ENCODE data around the gene LRRK1. TPM values are rescaled to one million over a fixed set of nuclear protein-coding genes. Genes with fewer than 3 reads are reported as not detected.

LRRK1 gene
- polyA plus RNA-seq, 1 experiment, result 16.9 TPM

DNA sequence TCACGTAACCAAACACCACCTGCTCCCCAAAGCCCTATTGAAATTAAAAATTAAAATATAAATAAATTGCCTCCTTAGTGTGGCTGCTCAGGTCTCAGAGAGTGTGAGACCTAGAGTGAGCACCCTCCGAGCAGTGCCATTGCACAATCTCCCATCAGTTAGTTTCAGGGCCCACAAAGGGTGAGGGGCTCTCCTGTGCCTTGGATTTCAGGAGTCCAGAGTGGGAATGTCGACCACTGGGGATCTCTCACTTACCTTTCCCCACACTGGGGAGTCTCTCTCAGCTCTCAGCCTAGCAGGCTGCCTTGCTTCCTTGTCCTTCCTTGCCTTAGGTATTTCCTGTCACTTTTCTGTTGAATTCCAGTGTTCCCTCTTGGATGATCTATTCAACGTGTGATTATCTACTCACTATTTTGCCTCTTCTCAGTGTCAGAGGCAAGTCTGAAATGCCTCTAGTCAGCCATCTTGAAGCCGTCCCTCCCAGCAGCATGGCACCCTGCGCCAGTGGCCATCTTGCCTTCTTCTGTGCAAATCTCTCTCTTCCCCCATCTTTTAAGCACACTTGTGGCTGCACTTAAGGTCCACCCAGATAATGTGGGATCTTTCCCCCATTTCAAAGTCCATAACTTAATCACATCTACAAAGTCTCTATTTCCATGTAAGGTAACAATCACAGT is 119.3 kb downstream of the LRRK1 start:
- H3K36me3 ChIP-seq (ENCODE audit: control insufficient read depth, insufficient read depth, low read length), result peaks cover 7% of the 10 kb centered on the region
- CTCF ChIA-PET, result interaction anchor here (1.2 kb wide), 1 partner anchor 17 kb away, joined by 3 read pairs; no protein-coding TSS in a partner anchor
- TF ChIP-seq, protein P1, sequence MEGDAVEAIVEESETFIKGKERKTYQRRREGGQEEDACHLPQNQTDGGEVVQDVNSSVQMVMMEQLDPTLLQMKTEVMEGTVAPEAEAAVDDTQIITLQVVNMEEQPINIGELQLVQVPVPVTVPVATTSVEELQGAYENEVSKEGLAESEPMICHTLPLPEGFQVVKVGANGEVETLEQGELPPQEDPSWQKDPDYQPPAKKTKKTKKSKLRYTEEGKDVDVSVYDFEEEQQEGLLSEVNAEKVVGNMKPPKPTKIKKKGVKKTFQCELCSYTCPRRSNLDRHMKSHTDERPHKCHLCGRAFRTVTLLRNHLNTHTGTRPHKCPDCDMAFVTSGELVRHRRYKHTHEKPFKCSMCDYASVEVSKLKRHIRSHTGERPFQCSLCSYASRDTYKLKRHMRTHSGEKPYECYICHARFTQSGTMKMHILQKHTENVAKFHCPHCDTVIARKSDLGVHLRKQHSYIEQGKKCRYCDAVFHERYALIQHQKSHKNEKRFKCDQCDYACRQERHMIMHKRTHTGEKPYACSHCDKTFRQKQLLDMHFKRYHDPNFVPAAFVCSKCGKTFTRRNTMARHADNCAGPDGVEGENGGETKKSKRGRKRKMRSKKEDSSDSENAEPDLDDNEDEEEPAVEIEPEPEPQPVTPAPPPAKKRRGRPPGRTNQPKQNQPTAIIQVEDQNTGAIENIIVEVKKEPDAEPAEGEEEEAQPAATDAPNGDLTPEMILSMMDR (IDR thresholded peaks at IDR 0.05; ENCODE audit: insufficient read depth, low read depth, low read length), result no peak
- no peak for DNase-seq (ENCODE audit: low read depth)
- POLR2A ChIA-PET, result no interaction called here
- H3K27me3 ChIP-seq (ENCODE audit: control insufficient read depth, insufficient read depth, low read length), result no peaks in the 10 kb centered on the region
- H3K4me3 ChIP-seq (ENCODE audit: low read depth, low read length), result no peak overlapping the region

DNA sequence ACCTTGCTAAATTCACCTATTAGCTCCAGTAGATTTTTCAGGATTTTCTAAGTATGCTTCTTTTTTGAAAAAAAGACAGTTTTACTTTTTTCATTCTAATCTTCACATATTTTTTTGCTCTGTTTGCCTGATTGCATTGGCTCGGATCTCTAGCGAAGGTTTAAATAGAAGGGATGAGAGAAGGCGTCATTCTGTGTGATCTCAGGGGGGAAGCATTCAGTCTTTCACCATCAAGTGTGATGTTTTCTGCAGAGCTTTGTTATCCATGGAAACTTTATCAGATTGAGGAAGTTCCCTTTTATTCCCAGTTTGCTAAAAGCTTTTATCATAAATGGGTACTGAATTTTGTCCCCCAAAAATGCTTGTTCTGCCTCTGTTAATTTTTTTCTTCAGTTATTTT is 120.3 kb downstream of the LRRK1 start:
- CTCF ChIA-PET, result interaction anchor here (1.0 to 1.4 kb wide), 4 partner anchors 12 to 219 kb away, joined by 3 to 5 read pairs (median 3); no protein-coding TSS in a partner anchor
- DNase-seq (ENCODE audit: low read depth), result no peak
- TF ChIP-seq, protein P1 (IDR thresholded peaks at IDR 0.05; ENCODE audit: insufficient read depth, low read depth, low read length), result no peak
- Histone ChIP-seq H3K4me3 (ENCODE audit: low read depth, low read length) (no peak overlapping the region), H3K27me3 (ENCODE audit: control insufficient read depth, insufficient read depth, low read length) (no peaks in the 10 kb centered on the region), H3K36me3 (ENCODE audit: control insufficient read depth, insufficient read depth, low read length) (peaks cover 8% of the 10 kb centered on the region)
- POLR2A ChIA-PET, result no interaction called here

DNA sequence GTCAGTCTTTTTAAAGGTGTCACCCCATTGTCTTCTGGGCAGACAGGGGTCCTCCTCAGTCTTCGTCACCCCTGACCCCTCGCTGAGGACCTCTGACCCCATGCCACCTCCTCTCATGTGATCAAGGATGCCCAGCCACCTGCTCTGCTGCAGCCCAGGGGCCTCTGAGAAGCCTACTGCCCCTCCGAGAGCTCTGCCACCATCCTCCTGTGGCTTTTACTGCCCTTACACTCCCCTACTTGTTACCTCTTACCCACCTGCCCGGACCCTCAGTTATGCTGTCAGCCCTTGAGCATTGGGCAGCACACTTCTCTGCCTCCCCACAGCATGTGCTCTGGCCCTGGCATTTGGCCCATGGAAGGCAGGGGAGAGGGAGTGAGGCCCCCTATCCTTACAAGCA is 123.2 kb downstream of the LRRK1 start:
- no peak for DNase-seq (ENCODE audit: low read depth)
- POLR2A ChIA-PET, result no interaction called here
- Histone ChIP-seq H3K4me3 (ENCODE audit: low read depth, low read length) (no peak overlapping the region), H3K36me3 (ENCODE audit: control insufficient read depth, insufficient read depth, low read length) (peaks cover 6% of the 10 kb centered on the region), H3K27me3 (ENCODE audit: control insufficient read depth, insufficient read depth, low read length) (no peaks in the 10 kb centered on the region)
- TF ChIP-seq, protein P1 (IDR thresholded peaks at IDR 0.05; ENCODE audit: insufficient read depth, low read depth, low read length), result no peak
- CTCF ChIA-PET, result no interaction called here

DNA sequence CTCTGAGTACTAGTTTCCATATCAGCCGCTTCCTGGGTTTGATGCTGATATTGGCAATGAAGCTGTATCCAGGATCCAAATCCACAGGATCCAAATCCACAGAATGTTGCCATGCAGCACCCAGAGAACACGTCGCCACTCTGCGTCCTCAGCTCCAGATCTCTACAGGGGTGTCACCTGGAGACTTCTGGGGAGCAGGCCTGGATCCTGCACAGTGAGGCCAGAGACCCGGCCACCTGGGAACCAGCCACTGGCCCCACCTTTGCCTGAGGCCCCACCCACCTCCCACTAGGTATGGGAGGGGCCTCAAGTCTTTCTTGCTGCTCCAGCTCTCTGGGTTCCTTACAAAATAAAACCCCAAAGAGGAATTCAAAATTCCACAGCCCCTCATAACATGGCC is 123.9 kb downstream of the LRRK1 start:
- no peak overlapping the region for H3K4me3 ChIP-seq (ENCODE audit: low read depth, low read length)
- peaks cover 3% of the 10 kb centered on the region for H3K36me3 ChIP-seq (ENCODE audit: control insufficient read depth, insufficient read depth, low read length)
- TF ChIP-seq, protein P1 (IDR thresholded peaks at IDR 0.05; ENCODE audit: insufficient read depth, low read depth, low read length), result no peak
- ChIA-PET POLR2A (no interaction called here), CTCF (no interaction called here)
- DNase-seq (ENCODE audit: low read depth), result no peak
- no peaks in the 10 kb centered on the region for H3K27me3 ChIP-seq (ENCODE audit: control insufficient read depth, insufficient read depth, low read length)

DNA sequence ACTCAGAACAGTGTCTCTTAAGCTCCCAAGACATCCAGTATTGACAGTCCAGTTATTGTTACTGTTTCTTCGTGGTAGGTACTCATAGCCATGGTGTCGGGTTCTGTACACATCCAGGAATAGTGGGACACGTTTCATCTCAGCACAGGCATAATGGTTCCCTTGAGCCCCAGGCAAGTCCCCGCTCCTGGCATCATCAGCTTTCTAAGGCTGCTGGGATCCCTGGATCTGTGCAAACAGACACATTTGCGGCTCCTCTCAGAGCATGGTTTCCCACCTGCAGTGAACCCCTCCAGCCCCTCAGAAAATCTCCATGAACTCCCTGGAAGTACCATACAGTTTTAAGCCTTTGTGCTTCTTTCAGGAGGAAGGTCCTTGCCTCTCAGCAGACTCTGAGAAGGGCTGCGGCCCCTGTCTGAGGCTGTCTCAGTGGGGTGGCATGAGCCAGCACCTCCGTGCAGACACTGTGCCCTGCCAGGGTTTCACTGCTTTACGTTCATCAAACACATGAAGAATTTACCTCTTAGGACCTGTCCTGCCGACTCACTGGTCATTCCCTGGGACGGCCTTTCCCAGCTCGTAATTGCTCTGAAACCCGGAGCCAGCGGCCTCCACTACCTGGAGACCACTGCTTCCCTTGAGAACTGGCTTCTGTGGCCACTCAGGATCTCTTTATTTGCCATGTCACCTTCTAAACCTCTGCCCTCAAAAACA is 124.9 kb downstream of the LRRK1 start:
- POLR2A ChIA-PET, result no interaction called here
- Histone ChIP-seq H3K27me3 (ENCODE audit: control insufficient read depth, insufficient read depth, low read length) (no peaks in the 10 kb centered on the region), H3K36me3 (ENCODE audit: control insufficient read depth, insufficient read depth, low read length) (peaks cover 10% of the 10 kb centered on the region), H3K4me3 (ENCODE audit: low read depth, low read length) (no peak overlapping the region)
- TF ChIP-seq, protein P1 (IDR thresholded peaks at IDR 0.05; ENCODE audit: insufficient read depth, low read depth, low read length), result no peak
- no peak for DNase-seq (ENCODE audit: low read depth)
- CTCF ChIA-PET, result no interaction called here

Data from BJ (cell line).